Measurements from ENCODE around the gene FBXL13. TPM values are rescaled to one million over a fixed set of nuclear protein-coding genes. Genes with fewer than 3 reads are reported as not detected.

The FBXL13 gene
- total RNA-seq, 1 donor from 2014 or later, result 4.7 TPM

- peaks cover 7% of the 10 kb centered on the region for H3K9me3 Mint-ChIP-seq
- no peaks in the 10 kb centered on the region for H3K27me3 Mint-ChIP-seq (ENCODE audit: low read depth)
- H3K4me1 Mint-ChIP-seq, result peaks cover 26% of the 10 kb centered on the region
- no peaks in the 10 kb centered on the region for H3K36me3 Mint-ChIP-seq
- no peak for DNase-seq (ENCODE audit: low spot score in 2 of 2, unreplicated experiment in 2 of 2)
- TF ChIP-seq, protein P1, sequence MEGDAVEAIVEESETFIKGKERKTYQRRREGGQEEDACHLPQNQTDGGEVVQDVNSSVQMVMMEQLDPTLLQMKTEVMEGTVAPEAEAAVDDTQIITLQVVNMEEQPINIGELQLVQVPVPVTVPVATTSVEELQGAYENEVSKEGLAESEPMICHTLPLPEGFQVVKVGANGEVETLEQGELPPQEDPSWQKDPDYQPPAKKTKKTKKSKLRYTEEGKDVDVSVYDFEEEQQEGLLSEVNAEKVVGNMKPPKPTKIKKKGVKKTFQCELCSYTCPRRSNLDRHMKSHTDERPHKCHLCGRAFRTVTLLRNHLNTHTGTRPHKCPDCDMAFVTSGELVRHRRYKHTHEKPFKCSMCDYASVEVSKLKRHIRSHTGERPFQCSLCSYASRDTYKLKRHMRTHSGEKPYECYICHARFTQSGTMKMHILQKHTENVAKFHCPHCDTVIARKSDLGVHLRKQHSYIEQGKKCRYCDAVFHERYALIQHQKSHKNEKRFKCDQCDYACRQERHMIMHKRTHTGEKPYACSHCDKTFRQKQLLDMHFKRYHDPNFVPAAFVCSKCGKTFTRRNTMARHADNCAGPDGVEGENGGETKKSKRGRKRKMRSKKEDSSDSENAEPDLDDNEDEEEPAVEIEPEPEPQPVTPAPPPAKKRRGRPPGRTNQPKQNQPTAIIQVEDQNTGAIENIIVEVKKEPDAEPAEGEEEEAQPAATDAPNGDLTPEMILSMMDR (IDR thresholded peaks at IDR 0.05; ENCODE audit: unreplicated experiment), result no peak
- peak overlapping the region; percentile 82 for H3K27ac Mint-ChIP-seq
- no peak overlapping the region for H3K4me3 Mint-ChIP-seq
These were observed 214.8 kb downstream of the FBXL13 start for GRCh38 chr7:102859799-102860125.

DNA sequence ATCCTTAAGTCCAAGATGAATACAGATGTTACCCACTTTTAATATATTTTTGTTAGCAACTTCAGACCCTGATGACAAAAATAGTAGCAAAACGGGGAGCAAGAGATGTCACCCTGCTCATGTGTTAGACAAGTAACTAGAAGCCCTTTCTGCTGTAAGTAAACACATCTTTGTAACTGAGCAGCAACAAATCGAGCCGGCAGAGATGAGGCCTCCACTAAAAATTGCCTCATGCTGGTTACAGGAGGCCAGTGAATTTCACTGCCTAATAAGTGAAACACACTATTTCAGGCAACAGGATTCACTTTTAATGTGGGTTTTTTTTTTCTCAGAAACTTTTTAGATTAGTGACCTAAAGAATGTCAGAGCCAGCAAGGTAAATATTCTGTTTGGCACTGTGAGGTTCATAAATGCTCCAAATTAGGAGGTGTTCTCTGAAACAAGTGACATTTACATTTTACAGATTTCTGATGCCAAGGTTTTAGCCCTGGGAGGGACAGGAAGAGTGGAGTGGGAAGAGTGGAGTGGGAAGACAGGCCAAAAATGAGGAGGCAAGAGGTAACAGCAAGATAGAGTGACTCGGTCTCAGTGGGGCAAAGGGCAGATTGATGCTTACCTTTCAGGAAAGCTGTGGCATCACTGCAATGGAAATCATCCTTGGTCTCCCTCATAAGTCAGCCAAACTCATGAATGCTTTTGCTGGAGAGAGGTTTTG, 215.4 kb downstream of the FBXL13 start:
- Mint-ChIP-seq H3K9me3 (peaks cover 7% of the 10 kb centered on the region), H3K4me3 (no peak overlapping the region), H3K4me1 (peaks cover 26% of the 10 kb centered on the region), H3K36me3 (no peaks in the 10 kb centered on the region), H3K27ac (peak overlapping the region; percentile 82), H3K27me3 (ENCODE audit: low read depth) (no peaks in the 10 kb centered on the region)
- DNase-seq (ENCODE audit: low spot score in 2 of 2, unreplicated experiment in 2 of 2), result no peak
- TF ChIP-seq, protein P1 (IDR thresholded peaks at IDR 0.05; ENCODE audit: unreplicated experiment), result no peak

- no peak overlapping the region for H3K27ac Mint-ChIP-seq
- no peaks in the 10 kb centered on the region for H3K27me3 Mint-ChIP-seq (ENCODE audit: low read depth)
- TF ChIP-seq, protein P1 (IDR thresholded peaks at IDR 0.05; ENCODE audit: unreplicated experiment), result no peak
- H3K36me3 Mint-ChIP-seq, result peaks cover 14% of the 10 kb centered on the region
- no peak overlapping the region for H3K4me3 Mint-ChIP-seq
- peaks cover 17% of the 10 kb centered on the region for H3K9me3 Mint-ChIP-seq
- no peak for DNase-seq (ENCODE audit: low spot score in 2 of 2, unreplicated experiment in 2 of 2)
- H3K4me1 Mint-ChIP-seq, result peaks cover 36% of the 10 kb centered on the region
These were observed 218.6 kb downstream of the FBXL13 start for GRCh38 chr7:102856036-102856435.

DNA sequence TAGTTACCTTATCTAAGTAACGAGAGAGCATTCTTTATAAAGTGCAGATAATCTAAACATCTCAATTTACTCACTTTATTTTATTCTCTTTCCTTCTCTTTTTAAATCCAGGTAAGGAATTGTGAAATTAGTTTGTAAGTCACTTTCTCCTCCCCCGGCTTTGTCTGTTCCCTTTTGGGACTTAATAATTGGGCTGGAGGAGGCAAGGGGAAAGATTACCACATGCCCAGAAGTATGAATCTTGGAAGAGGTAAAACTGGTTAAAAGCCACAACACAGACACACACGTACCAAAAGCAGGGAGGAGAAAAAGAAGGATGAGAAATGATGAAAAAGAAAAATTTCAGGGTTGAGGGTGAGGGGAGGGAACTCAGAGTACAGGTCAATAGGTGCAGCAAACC, 225.1 kb downstream of the FBXL13 start:
- Mint-ChIP-seq H3K4me1 (peaks cover 23% of the 10 kb centered on the region), H3K9me3 (peaks cover 10% of the 10 kb centered on the region), H3K36me3 (peaks cover 14% of the 10 kb centered on the region), H3K27me3 (ENCODE audit: low read depth) (no peaks in the 10 kb centered on the region), H3K4me3 (no peak overlapping the region), H3K27ac (peak overlapping the region; percentile 41)
- DNase-seq (ENCODE audit: low spot score in 2 of 2, unreplicated experiment in 2 of 2), result no peak
- TF ChIP-seq, protein P1 (IDR thresholded peaks at IDR 0.05; ENCODE audit: unreplicated experiment), result no peak

GRCh38 chr7:102849079-102849478, 225.5 kb downstream of the FBXL13 start:
- H3K4me3 Mint-ChIP-seq, result no peak overlapping the region
- H3K27me3 Mint-ChIP-seq (ENCODE audit: low read depth), result no peaks in the 10 kb centered on the region
- peaks cover 23% of the 10 kb centered on the region for H3K4me1 Mint-ChIP-seq
- no peak overlapping the region for H3K27ac Mint-ChIP-seq
- peaks cover 10% of the 10 kb centered on the region for H3K9me3 Mint-ChIP-seq
- DNase-seq (ENCODE audit: low spot score in 2 of 2, unreplicated experiment in 2 of 2), result no peak
- peaks cover 14% of the 10 kb centered on the region for H3K36me3 Mint-ChIP-seq
- TF ChIP-seq, protein P1 (IDR thresholded peaks at IDR 0.05; ENCODE audit: unreplicated experiment), result no peak
